NCI-H82 (cell line): Measurements from ENCODE around the gene TEDC1.
"Not testable (repeated sequence)": the region's sequence is repeated elsewhere in the genome, so short reads cannot be mapped to it uniquely, and the experiment has no call there.

Source experiments
- DNase-seq: peaks from one replicate; lab custom pipeline; 2025; lab: John Stamatoyannopoulos, UW

The TEDC1 gene

DNA sequence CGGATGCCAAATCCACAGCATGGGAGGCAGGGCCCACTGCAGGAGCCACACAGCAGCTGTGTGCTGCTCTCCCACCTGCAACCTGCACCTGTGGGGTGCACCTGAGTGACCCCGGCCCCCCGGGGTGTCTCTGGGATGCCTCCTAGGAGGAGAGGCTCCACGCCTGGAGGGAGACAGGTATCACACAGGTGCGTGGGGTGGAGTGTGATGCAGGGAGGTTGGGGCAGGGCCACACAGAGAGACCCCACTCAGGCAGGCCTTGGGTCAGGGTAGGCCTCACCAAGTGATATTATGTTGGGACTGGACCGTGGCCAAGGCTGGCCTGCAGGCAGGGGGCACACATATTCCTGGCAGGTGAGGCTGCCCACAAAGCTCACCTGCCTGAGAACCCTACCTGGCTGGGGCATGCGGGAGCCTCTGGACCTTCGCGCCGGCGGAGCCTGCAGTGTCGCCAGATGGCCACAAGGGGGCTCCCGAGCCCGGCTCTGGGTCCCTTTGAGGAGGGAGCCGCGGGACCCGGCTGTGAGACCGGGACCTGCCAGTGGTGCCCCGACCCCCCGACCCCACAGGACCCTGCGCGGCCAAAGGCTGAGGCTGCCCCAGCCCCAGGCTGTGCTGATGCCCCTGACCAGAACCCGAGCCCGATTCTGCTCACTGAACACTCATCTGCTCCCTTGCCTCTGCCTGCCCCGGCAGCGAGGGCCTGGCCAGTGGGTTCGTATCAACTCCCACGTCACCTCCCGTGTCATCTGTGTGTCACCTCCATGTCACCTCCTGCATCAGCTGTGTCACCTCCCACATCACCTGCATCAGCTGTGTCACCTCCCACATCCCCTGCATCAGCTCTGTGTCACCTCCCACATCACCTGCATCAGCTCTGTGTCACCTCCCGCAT, 46.8 kb downstream of the TEDC1 start:
- DNase-seq, result peak; percentile 50

GRCh38 chr14:105538481-105539049, 47.5 kb downstream of the TEDC1 start:
- DNase-seq, result no peak

GRCh38 chr14:105540811-105541210, 49.8 kb downstream of the TEDC1 start:
- DNase-seq, result no peak

- no peak for DNase-seq
Measured at GRCh38 chr14:105541218-105541875, 50.3 kb downstream of the TEDC1 start.

GRCh38 chr14:105545676-105546075, 54.6 kb downstream of the TEDC1 start:
- not testable (repeated sequence) for DNase-seq

DNA sequence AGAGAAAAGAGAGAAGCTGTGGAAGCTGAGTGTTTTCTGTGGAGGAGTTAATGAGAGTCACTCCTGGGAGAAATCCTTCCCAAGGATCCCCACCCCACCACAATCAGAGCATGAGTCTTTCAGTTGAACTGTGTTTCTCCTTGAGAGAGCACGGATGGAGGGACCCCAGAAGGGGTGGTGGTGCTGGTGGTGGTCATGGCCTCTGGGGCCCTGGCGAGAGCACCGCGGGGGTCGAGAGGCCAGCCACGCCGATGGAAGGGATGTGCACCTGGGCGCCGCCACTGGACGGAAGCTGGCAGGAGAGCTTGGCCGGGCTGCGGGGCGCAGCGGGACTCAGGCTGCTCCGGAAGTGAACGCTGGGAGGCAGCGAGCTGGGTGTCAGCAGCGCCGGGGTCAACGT, 55.4 kb downstream of the TEDC1 start:
- not testable (repeated sequence) for DNase-seq

GRCh38 chr14:105547072-105547471, 56.0 kb downstream of the TEDC1 start:
- not testable (repeated sequence) for DNase-seq

DNA sequence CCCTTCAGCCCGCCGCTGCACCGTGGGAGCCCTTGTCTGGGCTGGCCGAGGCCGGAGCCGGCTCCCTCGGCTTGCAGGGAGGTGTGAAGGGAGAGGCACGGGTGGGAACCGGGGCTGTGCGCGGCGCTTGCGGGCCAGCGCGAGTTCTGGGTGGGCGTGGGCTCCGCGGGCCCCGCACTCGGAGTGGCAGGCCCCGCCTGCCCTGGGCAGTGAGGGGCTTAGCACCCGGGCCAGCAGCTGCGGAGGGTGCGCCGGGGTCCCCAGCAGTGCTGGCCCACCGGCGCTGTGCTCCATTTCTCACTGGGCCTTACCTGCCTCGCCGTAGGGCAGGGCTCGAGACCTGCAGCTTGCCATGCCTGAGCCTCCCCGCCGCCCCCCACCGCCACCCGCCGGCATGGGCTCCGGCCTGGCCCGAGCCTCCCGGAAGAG, 56.7 kb downstream of the TEDC1 start:
- no peak for DNase-seq
